Measurements from ENCODE around the gene KCNJ16. TPM values are rescaled to one million over a fixed set of nuclear protein-coding genes. Genes with fewer than 3 reads are reported as not detected.
"Not testable (repeated sequence)": the region's sequence is repeated elsewhere in the genome, so short reads cannot be mapped to it uniquely, and the experiment has no call there.

KCNJ16 gene
- total RNA-seq, result not detected

GRCh38 chr17:70074956-70075355, at the start of gene KCNJ16:
TSS of gene KCNJ16 (plus strand) at chr17:70075225. CDS start at chr17:70132088, 56,863 bp downstream.
- H3K27ac Mint-ChIP-seq, result no peak within 1 kb of the TSS
- no peaks in the 10 kb centered on the region for H3K36me3 Mint-ChIP-seq
- intact Hi-C loops (cut with micrococcal nuclease), result no loop called here
- ChIA-PET POLR2A (no interaction called here), CTCF (no interaction called here)
- H3K27me3 Mint-ChIP-seq, result peaks cover 7% of the 10 kb centered on the region
- H3K4me1 Mint-ChIP-seq (ENCODE audit: low read depth), result no peaks in the 10 kb centered on the region
- no peak for DNase-seq
- no peak within 1 kb of the TSS for H3K4me3 Mint-ChIP-seq
- no peaks in the 10 kb centered on the region for H3K9me3 Mint-ChIP-seq

DNA sequence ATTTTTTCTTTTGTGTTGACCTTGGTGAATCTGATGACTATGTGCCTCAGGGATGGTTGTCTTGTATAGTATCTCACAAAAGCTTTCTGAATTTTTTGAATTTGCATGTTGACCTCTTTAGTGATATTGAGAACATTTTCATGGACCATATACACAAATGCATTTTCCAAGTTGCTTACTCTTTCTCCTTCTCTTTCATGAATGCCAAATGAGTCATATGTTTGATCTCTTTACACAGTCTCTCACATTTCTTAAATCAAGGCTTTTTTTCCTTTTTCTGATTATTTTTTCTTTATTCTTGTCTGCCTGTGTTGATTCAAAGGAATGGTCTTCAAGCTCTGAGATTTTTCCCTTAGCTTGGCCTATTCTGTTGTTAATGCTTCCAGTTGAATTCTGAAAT, 46.6 kb upstream of the KCNJ16 start:
- no peak overlapping the region for H3K4me3 Mint-ChIP-seq
- no peak overlapping the region for H3K27ac Mint-ChIP-seq
- no peaks in the 10 kb centered on the region for H3K36me3 Mint-ChIP-seq
- no peaks in the 10 kb centered on the region for H3K4me1 Mint-ChIP-seq (ENCODE audit: low read depth)
- POLR2A ChIA-PET, result no interaction called here
- CTCF ChIA-PET, result no interaction called here
- DNase-seq, result no peak
- H3K9me3 Mint-ChIP-seq, result no peaks in the 10 kb centered on the region
- H3K27me3 Mint-ChIP-seq, result no peaks in the 10 kb centered on the region
- intact Hi-C loops (cut with micrococcal nuclease), result no loop called here

- no peak for DNase-seq
- Mint-ChIP-seq H3K4me1 (ENCODE audit: low read depth) (no peaks in the 10 kb centered on the region), H3K27me3 (no peaks in the 10 kb centered on the region), H3K27ac (no peak overlapping the region), H3K36me3 (no peaks in the 10 kb centered on the region), H3K9me3 (no peaks in the 10 kb centered on the region), H3K4me3 (no peak overlapping the region)
- ChIA-PET CTCF (no interaction called here), POLR2A (no interaction called here)
- intact Hi-C loops (cut with micrococcal nuclease), result no loop called here
Measured at GRCh38 chr17:70028978-70029767, 45.9 kb upstream of the KCNJ16 start.

DNA sequence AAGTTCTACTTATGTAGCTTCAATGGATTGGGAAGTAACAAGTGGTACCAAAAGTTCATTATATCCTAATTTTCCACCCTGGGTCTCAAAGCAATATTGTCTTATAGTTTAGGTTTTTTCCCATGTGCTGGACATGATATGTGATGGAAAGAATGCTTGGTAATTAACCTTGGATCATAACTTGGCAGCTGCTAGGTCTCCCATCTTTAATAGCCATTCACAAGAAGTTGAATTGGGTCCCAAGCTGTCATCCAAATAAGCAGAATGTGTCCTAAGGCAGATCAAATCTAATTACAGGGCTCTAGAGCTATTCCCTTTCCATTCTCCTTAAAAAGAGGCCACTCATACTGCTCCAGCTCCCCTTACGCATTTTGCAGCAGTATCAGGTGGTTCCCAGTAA, 44.7 kb upstream of the KCNJ16 start:
- ChIA-PET CTCF (no interaction called here), POLR2A (no interaction called here)
- Mint-ChIP-seq H3K27me3 (no peaks in the 10 kb centered on the region), H3K36me3 (no peaks in the 10 kb centered on the region), H3K4me1 (ENCODE audit: low read depth) (no peaks in the 10 kb centered on the region), H3K27ac (no peak overlapping the region), H3K4me3 (no peak overlapping the region), H3K9me3 (no peaks in the 10 kb centered on the region)
- intact Hi-C loops (cut with micrococcal nuclease), result no loop called here
- DNase-seq, result no peak

DNA sequence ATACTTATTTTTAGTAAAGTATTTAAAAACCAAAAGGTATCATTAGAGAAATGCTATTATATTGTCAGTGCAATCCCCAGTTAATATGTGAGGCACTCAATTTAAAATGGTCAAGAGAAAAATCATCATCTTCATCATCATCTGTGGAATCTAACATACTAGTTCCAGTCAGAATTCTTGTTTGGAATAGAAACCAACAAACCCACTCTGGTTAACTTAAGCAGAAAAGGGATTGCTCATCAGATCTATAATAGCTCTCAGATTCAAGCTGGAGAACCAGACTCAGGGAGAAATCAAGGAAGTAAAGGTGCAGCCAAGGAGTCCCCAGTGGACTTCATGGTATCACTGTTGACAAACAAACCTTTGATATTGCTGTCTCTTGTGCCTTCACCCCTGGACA, 43.7 kb upstream of the KCNJ16 start:
- Mint-ChIP-seq H3K36me3 (no peaks in the 10 kb centered on the region), H3K27ac (no peak overlapping the region), H3K4me3 (no peak overlapping the region), H3K4me1 (ENCODE audit: low read depth) (no peaks in the 10 kb centered on the region), H3K9me3 (no peaks in the 10 kb centered on the region), H3K27me3 (no peaks in the 10 kb centered on the region)
- ChIA-PET CTCF (no interaction called here), POLR2A (no interaction called here)
- DNase-seq, result no peak
- intact Hi-C loops (cut with micrococcal nuclease), result no loop called here

DNA sequence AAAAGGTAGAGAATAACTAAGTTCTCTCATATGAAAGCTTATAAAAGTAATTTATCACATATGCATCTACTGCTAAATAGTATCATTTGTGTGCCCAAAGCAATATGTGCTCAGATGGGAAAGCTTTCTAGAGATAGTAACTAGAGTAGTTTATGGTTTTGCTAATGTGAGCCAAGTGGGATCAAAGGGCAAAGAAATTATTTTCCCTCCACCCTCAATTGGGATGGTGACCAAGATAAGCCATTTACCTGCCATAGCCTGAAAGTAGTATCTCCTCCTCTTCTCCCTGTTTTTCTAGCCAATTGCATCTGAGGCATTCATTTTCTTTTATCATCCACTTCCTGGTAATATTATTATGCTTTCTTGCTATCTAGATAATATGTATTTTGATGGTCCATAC, 41.9 kb upstream of the KCNJ16 start:
- H3K27me3 Mint-ChIP-seq, result no peaks in the 10 kb centered on the region
- ChIA-PET POLR2A (no interaction called here), CTCF (no interaction called here)
- no peak for DNase-seq
- H3K27ac Mint-ChIP-seq, result no peak overlapping the region
- no peak overlapping the region for H3K4me3 Mint-ChIP-seq
- H3K9me3 Mint-ChIP-seq, result no peaks in the 10 kb centered on the region
- H3K36me3 Mint-ChIP-seq, result no peaks in the 10 kb centered on the region
- H3K4me1 Mint-ChIP-seq (ENCODE audit: low read depth), result no peaks in the 10 kb centered on the region
- intact Hi-C loops (cut with micrococcal nuclease), result no loop called here

DNA sequence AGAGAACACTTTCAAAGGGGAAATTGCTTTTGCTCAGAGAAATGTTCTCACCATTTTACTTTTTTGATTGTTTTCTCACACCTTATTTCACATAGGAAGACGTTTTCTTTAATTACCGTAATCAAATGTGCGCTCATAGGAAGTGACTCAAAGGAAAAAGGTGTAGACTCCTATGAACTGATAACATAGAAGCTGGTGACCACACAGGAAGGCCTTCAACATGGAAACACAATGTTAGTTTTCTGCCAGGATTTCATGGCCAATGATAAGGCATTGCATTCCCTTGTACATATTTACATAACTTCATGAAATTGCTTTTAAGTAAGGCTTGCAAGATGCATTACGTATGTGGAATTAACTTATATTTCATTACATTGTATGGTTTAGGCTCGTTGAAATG, 40.9 kb upstream of the KCNJ16 start:
- no peaks in the 10 kb centered on the region for H3K9me3 Mint-ChIP-seq
- H3K4me3 Mint-ChIP-seq, result no peak overlapping the region
- H3K27ac Mint-ChIP-seq, result no peak overlapping the region
- peaks cover 2% of the 10 kb centered on the region for H3K27me3 Mint-ChIP-seq
- no peaks in the 10 kb centered on the region for H3K36me3 Mint-ChIP-seq
- POLR2A ChIA-PET, result no interaction called here
- DNase-seq, result no peak
- CTCF ChIA-PET, result no interaction called here
- intact Hi-C loops (cut with micrococcal nuclease), result no loop called here
- H3K4me1 Mint-ChIP-seq (ENCODE audit: low read depth), result no peaks in the 10 kb centered on the region

DNA sequence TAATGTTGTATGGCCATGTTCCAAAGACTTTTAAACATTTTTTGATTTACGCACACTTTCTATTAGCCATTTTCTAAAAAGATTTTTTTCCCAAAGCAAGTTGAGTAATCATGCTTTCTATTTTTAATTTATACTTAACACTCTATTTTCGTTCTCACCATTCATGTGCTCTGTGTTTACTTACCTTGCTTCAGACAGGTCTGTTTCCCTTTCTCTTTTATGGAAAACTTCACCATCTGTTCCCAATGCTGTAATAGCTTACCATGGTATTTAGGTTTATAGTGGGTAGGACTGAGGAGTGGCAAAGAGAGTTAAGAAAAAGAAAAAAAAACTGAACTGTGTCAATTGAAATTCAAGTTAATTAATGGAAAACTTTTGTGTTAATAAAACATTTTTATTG, 37.5 kb upstream of the KCNJ16 start:
- Mint-ChIP-seq H3K9me3 (no peaks in the 10 kb centered on the region), H3K36me3 (no peaks in the 10 kb centered on the region), H3K4me1 (ENCODE audit: low read depth) (no peaks in the 10 kb centered on the region), H3K4me3 (no peak overlapping the region), H3K27ac (no peak overlapping the region), H3K27me3 (peaks cover 2% of the 10 kb centered on the region)
- DNase-seq, result no peak
- ChIA-PET POLR2A (interaction anchor here (0.6 kb wide), 1 partner anchor 530 kb away, joined by 3 read pairs; no protein-coding TSS in a partner anchor), CTCF (no interaction called here)
- intact Hi-C loops (cut with micrococcal nuclease), result no loop called here

- intact Hi-C loops (cut with micrococcal nuclease), result no loop called here
- Mint-ChIP-seq H3K27ac (no peak overlapping the region), H3K27me3 (peaks cover 2% of the 10 kb centered on the region), H3K9me3 (no peaks in the 10 kb centered on the region), H3K4me1 (ENCODE audit: low read depth) (no peaks in the 10 kb centered on the region), H3K36me3 (no peaks in the 10 kb centered on the region), H3K4me3 (no peak overlapping the region)
- DNase-seq, result no peak
- CTCF ChIA-PET, result no interaction called here
- POLR2A ChIA-PET, result no interaction called here
Measured at GRCh38 chr17:70040336-70040735, 34.7 kb upstream of the KCNJ16 start.

GRCh38 chr17:70041061-70041460, 34.0 kb upstream of the KCNJ16 start:
- POLR2A ChIA-PET, result no interaction called here
- CTCF ChIA-PET, result no interaction called here
- DNase-seq, result no peak
- Mint-ChIP-seq H3K4me1 (ENCODE audit: low read depth) (no peaks in the 10 kb centered on the region), H3K27me3 (peaks cover 2% of the 10 kb centered on the region), H3K9me3 (no peaks in the 10 kb centered on the region), H3K4me3 (no peak overlapping the region), H3K27ac (no peak overlapping the region), H3K36me3 (no peaks in the 10 kb centered on the region)
- intact Hi-C loops (cut with micrococcal nuclease), result no loop called here

GRCh38 chr17:70041540-70041939, 33.5 kb upstream of the KCNJ16 start:
- peaks cover 2% of the 10 kb centered on the region for H3K27me3 Mint-ChIP-seq
- H3K36me3 Mint-ChIP-seq, result no peaks in the 10 kb centered on the region
- CTCF ChIA-PET, result no interaction called here
- H3K27ac Mint-ChIP-seq, result no peak overlapping the region
- intact Hi-C loops (cut with micrococcal nuclease), result no loop called here
- no peak for DNase-seq
- POLR2A ChIA-PET, result no interaction called here
- no peaks in the 10 kb centered on the region for H3K9me3 Mint-ChIP-seq
- H3K4me3 Mint-ChIP-seq, result no peak overlapping the region
- no peaks in the 10 kb centered on the region for H3K4me1 Mint-ChIP-seq (ENCODE audit: low read depth)

- H3K27me3 Mint-ChIP-seq; H3K27ac Mint-ChIP-seq; DNase-seq; CTCF ChIA-PET; H3K36me3 Mint-ChIP-seq; H3K4me1 Mint-ChIP-seq (ENCODE audit: low read depth); intact Hi-C loops (cut with micrococcal nuclease); H3K9me3 Mint-ChIP-seq; H3K4me3 Mint-ChIP-seq: not testable (repeated sequence)
- POLR2A ChIA-PET, result interaction anchor here (0.6 kb wide), 1 partner anchor 50 kb away, joined by 3 read pairs; no protein-coding TSS in a partner anchor
Measured at GRCh38 chr17:70045780-70046179, 29.2 kb upstream of the KCNJ16 start.

- intact Hi-C loops (cut with micrococcal nuclease), result no loop called here
- Mint-ChIP-seq H3K27ac (no peak overlapping the region), H3K9me3 (no peaks in the 10 kb centered on the region), H3K4me3 (no peak overlapping the region), H3K27me3 (no peaks in the 10 kb centered on the region), H3K36me3 (no peaks in the 10 kb centered on the region), H3K4me1 (ENCODE audit: low read depth) (no peaks in the 10 kb centered on the region)
- DNase-seq, result no peak
- ChIA-PET CTCF (no interaction called here), POLR2A (no interaction called here)
Measured at GRCh38 chr17:70047619-70048419, 27.2 kb upstream of the KCNJ16 start.
